ENCODE data around the gene TTBK1. TPM values are rescaled to one million over a fixed set of nuclear protein-coding genes. Genes with fewer than 3 reads are reported as not detected.

TTBK1 gene
- total and polyA plus RNA-seq, 4 donors, result 0.05 to 0.31 (median 0.12) TPM

DNA sequence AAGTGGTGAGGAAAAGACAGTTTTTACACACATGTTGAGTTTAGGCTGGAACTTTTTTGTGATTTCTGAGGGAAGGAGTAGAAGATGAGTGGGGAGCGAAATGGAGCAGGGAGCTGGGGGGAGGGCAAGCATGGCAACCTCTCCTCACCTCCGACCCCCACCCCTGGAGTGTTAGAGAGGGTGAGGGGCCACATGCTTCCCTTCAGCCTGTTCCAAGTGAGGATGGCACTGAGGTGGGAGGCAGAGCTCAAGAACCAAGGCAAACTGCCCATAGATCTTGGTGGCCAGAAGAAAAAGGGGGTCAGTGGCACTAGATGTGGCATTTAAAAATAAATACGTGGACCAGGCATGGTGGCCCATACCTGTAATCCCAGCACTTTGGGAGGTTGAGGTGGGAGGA lies 4.8 kb downstream of the TTBK1 start:
- no peaks in the 10 kb centered on the region for H3K9me3 ChIP-seq (ENCODE audit: control insufficient read depth in 4 of 4, insufficient read depth in 3 of 4, low read length in 3 of 4)
- ATAC-seq (ENCODE audit: insufficient read depth, low FRiP score) (no peak), DNase-seq (no peak)
- TF ChIP-seq CTCF (IDR thresholded peaks at IDR 0.05; ENCODE audit: control extremely low read depth, extremely low read depth), result no peak
- H3K27ac ChIP-seq (ENCODE audit: low read depth in 1 of 2, low read length in 1 of 2), result no peak overlapping the region
- H3K36me3 ChIP-seq (ENCODE audit: control insufficient read depth in 4 of 4, insufficient read depth in 4 of 4, low read length in 4 of 4), result no peaks in the 10 kb centered on the region
- H3K9ac ChIP-seq (ENCODE audit: insufficient read depth in 1 of 2, low read length in 2 of 2), result no peak overlapping the region
- 79 to 80% methylated on average over 3 of the region's 3 CpGs for WGBS, 2 donors
- H3K27me3 ChIP-seq (ENCODE audit: control insufficient read depth in 3 of 3, insufficient read depth in 3 of 3, low read length in 2 of 3), result peaks cover 0 to 54% (median 45%) of the 10 kb centered on the region in 3 donors
- H3K4me1 ChIP-seq (ENCODE audit: control insufficient read depth in 5 of 5, insufficient read depth in 5 of 5, low read length in 5 of 5), result peaks cover 0 to 26% (median 2%) of the 10 kb centered on the region in 5 donors
- no peak overlapping the region for H3K4me3 ChIP-seq

- no peak for ATAC-seq (ENCODE audit: insufficient read depth, low FRiP score)
- Histone ChIP-seq H3K27me3 (ENCODE audit: control insufficient read depth in 3 of 3, insufficient read depth in 3 of 3, low read length in 2 of 3) (peaks cover 0 to 51% (median 42%) of the 10 kb centered on the region in 3 donors), H3K4me3 (no peak overlapping the region), H3K4me1 (ENCODE audit: control insufficient read depth in 5 of 5, insufficient read depth in 5 of 5, low read length in 5 of 5) (peaks cover 0 to 26% (median 2%) of the 10 kb centered on the region in 5 donors), H3K9ac (ENCODE audit: insufficient read depth in 1 of 2, low read length in 2 of 2) (no peak overlapping the region), H3K9me3 (ENCODE audit: control insufficient read depth in 4 of 4, insufficient read depth in 3 of 4, low read length in 3 of 4) (no peaks in the 10 kb centered on the region), H3K27ac (ENCODE audit: low read depth in 1 of 2, low read length in 1 of 2) (no peak overlapping the region), H3K36me3 (ENCODE audit: control insufficient read depth in 4 of 4, insufficient read depth in 4 of 4, low read length in 4 of 4) (no peaks in the 10 kb centered on the region)
- TF ChIP-seq CTCF (IDR thresholded peaks at IDR 0.05; ENCODE audit: control extremely low read depth, extremely low read depth), result no peak
- no peak for DNase-seq
Observed at GRCh38 chr6:43248791-43249190, 5.5 kb downstream of the TTBK1 start.

GRCh38 chr6:43250992-43251373 lies 7.7 kb downstream of the TTBK1 start:
- ATAC-seq (ENCODE audit: insufficient read depth, low FRiP score), result no peak
- Histone ChIP-seq H3K4me1 (ENCODE audit: control insufficient read depth in 5 of 5, insufficient read depth in 5 of 5, low read length in 5 of 5) (peaks cover 0 to 26% (median 2%) of the 10 kb centered on the region in 5 donors), H3K9me3 (ENCODE audit: control insufficient read depth in 4 of 4, insufficient read depth in 3 of 4, low read length in 3 of 4) (no peaks in the 10 kb centered on the region), H3K27me3 (ENCODE audit: control insufficient read depth in 3 of 3, insufficient read depth in 3 of 3, low read length in 2 of 3) (peaks cover 0 to 33% (median 20%) of the 10 kb centered on the region in 3 donors), H3K36me3 (ENCODE audit: control insufficient read depth in 4 of 4, insufficient read depth in 4 of 4, low read length in 4 of 4) (no peaks in the 10 kb centered on the region), H3K9ac (ENCODE audit: insufficient read depth in 1 of 2, low read length in 2 of 2) (no peak overlapping the region), H3K4me3 (no peak overlapping the region), H3K27ac (ENCODE audit: low read depth in 1 of 2, low read length in 1 of 2) (no peak overlapping the region)
- DNase-seq, result no peak
- WGBS, 2 donors, result 13 to 20% methylated on average over 8 of the region's 8 CpGs
- no peak for TF ChIP-seq CTCF (IDR thresholded peaks at IDR 0.05; ENCODE audit: control extremely low read depth, extremely low read depth)

GRCh38 chr6:43253401-43253800 lies 10.1 kb downstream of the TTBK1 start:
- ATAC-seq (ENCODE audit: insufficient read depth, low FRiP score) (no peak), DNase-seq (no peak)
- no peak for TF ChIP-seq CTCF (IDR thresholded peaks at IDR 0.05; ENCODE audit: control extremely low read depth, extremely low read depth)
- no peak overlapping the region for H3K4me3 ChIP-seq
- H3K4me1 ChIP-seq (ENCODE audit: control insufficient read depth in 5 of 5, insufficient read depth in 5 of 5, low read length in 5 of 5), result peaks cover 0 to 12% (median 0%) of the 10 kb centered on the region in 5 donors
- WGBS, 2 donors, result 91 to 94% methylated on average over 11 of the region's 11 CpGs
- no peaks in the 10 kb centered on the region for H3K36me3 ChIP-seq (ENCODE audit: control insufficient read depth in 4 of 4, insufficient read depth in 4 of 4, low read length in 4 of 4)
- no peak overlapping the region for H3K9ac ChIP-seq (ENCODE audit: insufficient read depth in 1 of 2, low read length in 2 of 2)
- peaks cover 0 to 19% (median 14%) of the 10 kb centered on the region in 3 donors for H3K27me3 ChIP-seq (ENCODE audit: control insufficient read depth in 3 of 3, insufficient read depth in 3 of 3, low read length in 2 of 3)
- H3K9me3 ChIP-seq (ENCODE audit: control insufficient read depth in 4 of 4, insufficient read depth in 3 of 4, low read length in 3 of 4), result no peaks in the 10 kb centered on the region
- no peak overlapping the region for H3K27ac ChIP-seq (ENCODE audit: low read depth in 1 of 2, low read length in 1 of 2)

Data from lung (tissue), 12 donors.